Measurements from ENCODE around the gene SORCS2. TPM values are rescaled to one million over a fixed set of nuclear protein-coding genes. Genes with fewer than 3 reads are reported as not detected.
"Not testable (repeated sequence)": the region's sequence is repeated elsewhere in the genome, so short reads cannot be mapped to it uniquely, and the experiment has no call there.

The SORCS2 gene
- total RNA-seq, 1 donor from 2014 or later, result 5.2 TPM

- Mint-ChIP-seq H3K27me3 (ENCODE audit: insufficient read depth, low read depth) (peaks cover 7% of the 10 kb centered on the region), H3K4me3 (no peak overlapping the region)
- no peak overlapping the region for H3K27ac ChIP-seq
These were observed 407.9 kb downstream of the SORCS2 start for GRCh38 chr4:7600247-7600646.

DNA sequence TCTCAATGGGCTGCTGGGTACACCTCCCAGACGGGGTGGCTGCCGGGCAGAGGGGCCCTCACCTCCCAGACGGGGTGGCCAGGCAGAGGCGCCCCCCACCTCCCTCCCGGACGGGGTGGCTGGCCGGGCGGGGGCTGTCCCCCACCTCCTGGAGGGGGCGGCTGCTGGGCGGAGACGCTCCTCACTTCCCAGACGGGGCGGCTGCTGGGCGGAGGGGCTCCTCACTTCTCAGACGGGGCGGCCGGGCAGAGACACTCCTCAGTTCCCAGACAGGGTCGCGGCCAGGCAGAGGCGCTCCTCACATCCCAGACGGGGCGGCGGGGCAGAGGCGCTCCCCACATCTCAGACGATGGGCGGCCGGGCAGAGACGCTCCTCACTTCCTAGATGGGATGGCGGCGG is 409.8 kb downstream of the SORCS2 start:
- H2AFZ ChIP-seq (replicated peaks); H3K27ac Mint-ChIP-seq; H3K27ac ChIP-seq; H4K20me1 ChIP-seq (ENCODE audit: low read depth); H3K9ac ChIP-seq; H3K4me2 ChIP-seq; H3F3A ChIP-seq (ENCODE audit: low read depth); H3K27me3 ChIP-seq; H3K79me2 ChIP-seq (ENCODE audit: low read depth); H3K4me3 ChIP-seq; H3K36me3 Mint-ChIP-seq; H3K9me3 ChIP-seq (ENCODE audit: low read depth); H3K4me1 ChIP-seq; H3K27me3 Mint-ChIP-seq (ENCODE audit: insufficient read depth, low read depth); H3K36me3 ChIP-seq; DNase-seq (ENCODE audit: low spot score); H3K4me3 Mint-ChIP-seq: not testable (repeated sequence)
- H3K9me3 Mint-ChIP-seq, result peaks cover 27% of the 10 kb centered on the region
- H3K4me1 Mint-ChIP-seq, result peaks cover 15% of the 10 kb centered on the region

More at GRCh38 chr4:7600247-7600646, 407.9 kb downstream of the SORCS2 start:
- H3K36me3 ChIP-seq, result no peaks in the 10 kb centered on the region
- Mint-ChIP-seq H3K4me1 (peaks cover 33% of the 10 kb centered on the region), H3K36me3 (peaks cover 6% of the 10 kb centered on the region), H3K27ac (no peak overlapping the region), H3K9me3 (peaks cover 27% of the 10 kb centered on the region)
- peaks cover 22% of the 10 kb centered on the region for H3K4me1 ChIP-seq
- peaks cover 10% of the 10 kb centered on the region for H3F3A ChIP-seq (ENCODE audit: low read depth)
- H3K79me2 ChIP-seq (ENCODE audit: low read depth), result no peaks in the 10 kb centered on the region
- no peak for DNase-seq (ENCODE audit: low spot score)
- H3K9ac ChIP-seq, result no peak overlapping the region
- no peak overlapping the region for H2AFZ ChIP-seq (replicated peaks)
- H4K20me1 ChIP-seq (ENCODE audit: low read depth), result no peaks in the 10 kb centered on the region
- H3K4me2 ChIP-seq, result no peak overlapping the region
- TF ChIP-seq CTCF (IDR thresholded peaks at IDR 0.05) (no peak), EZH2 (IDR thresholded peaks at IDR 0.05) (no peak), EZH2phosphoT487 (IDR thresholded peaks at IDR 0.05) (no peak)
- no peaks in the 10 kb centered on the region for H3K9me3 ChIP-seq (ENCODE audit: low read depth)
- no peaks in the 10 kb centered on the region for H3K27me3 ChIP-seq
- H3K4me3 ChIP-seq, result no peak overlapping the region

- Histone ChIP-seq H3K36me3 (no peaks in the 10 kb centered on the region), H3K4me1 (no peaks in the 10 kb centered on the region), H2AFZ (replicated peaks) (no peak overlapping the region), H3F3A (ENCODE audit: low read depth) (no peaks in the 10 kb centered on the region), H3K4me2 (no peak overlapping the region), H3K27ac (no peak overlapping the region), H3K9ac (no peak overlapping the region), H3K4me3 (no peak overlapping the region), H3K79me2 (ENCODE audit: low read depth) (no peaks in the 10 kb centered on the region), H4K20me1 (ENCODE audit: low read depth) (no peaks in the 10 kb centered on the region), H3K27me3 (no peaks in the 10 kb centered on the region), H3K9me3 (ENCODE audit: low read depth) (no peaks in the 10 kb centered on the region)
- Mint-ChIP-seq H3K36me3 (peaks cover 6% of the 10 kb centered on the region), H3K27ac (no peak overlapping the region), H3K4me3 (no peak overlapping the region), H3K9me3 (peaks cover 21% of the 10 kb centered on the region), H3K27me3 (ENCODE audit: insufficient read depth, low read depth) (peaks cover 5% of the 10 kb centered on the region), H3K4me1 (peaks cover 22% of the 10 kb centered on the region)
- no peak for DNase-seq (ENCODE audit: low spot score)
- no peak for TF ChIP-seq EZH2phosphoT487 (IDR thresholded peaks at IDR 0.05)
- no peak for TF ChIP-seq EZH2 (IDR thresholded peaks at IDR 0.05)
- no peak for TF ChIP-seq CTCF (IDR thresholded peaks at IDR 0.05)
These were observed 415.0 kb downstream of the SORCS2 start for GRCh38 chr4:7607156-7607910.

DNA sequence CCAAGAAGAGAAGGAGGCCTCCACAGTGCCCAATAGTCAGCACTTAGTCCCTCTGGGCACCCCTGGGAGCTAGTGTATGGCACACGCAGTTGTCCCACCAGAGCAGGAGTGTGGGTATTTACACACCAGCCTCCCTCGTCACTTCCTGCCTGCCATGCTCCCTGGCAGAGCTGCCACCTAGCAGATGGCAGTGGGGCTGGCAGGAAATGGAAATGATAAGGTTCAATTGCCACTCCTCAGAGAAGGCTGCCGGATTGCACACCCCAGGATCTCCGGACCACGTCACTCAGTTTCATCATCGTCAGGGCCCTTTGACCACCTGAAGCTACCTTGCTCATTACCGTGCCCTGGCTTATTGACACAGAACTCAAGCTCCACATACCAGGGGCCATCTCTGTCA is 415.7 kb downstream of the SORCS2 start:
- Mint-ChIP-seq H3K9me3 (peaks cover 18% of the 10 kb centered on the region), H3K27me3 (ENCODE audit: insufficient read depth, low read depth) (peaks cover 5% of the 10 kb centered on the region), H3K4me3 (no peak overlapping the region), H3K36me3 (peaks cover 6% of the 10 kb centered on the region), H3K27ac (no peak overlapping the region), H3K4me1 (peaks cover 26% of the 10 kb centered on the region)
- TF ChIP-seq EZH2phosphoT487 (IDR thresholded peaks at IDR 0.05) (no peak), CTCF (IDR thresholded peaks at IDR 0.05) (no peak), EZH2 (IDR thresholded peaks at IDR 0.05) (no peak)
- Histone ChIP-seq H4K20me1 (ENCODE audit: low read depth) (no peaks in the 10 kb centered on the region), H3K4me3 (no peak overlapping the region), H3K79me2 (ENCODE audit: low read depth) (no peaks in the 10 kb centered on the region), H3K4me2 (no peak overlapping the region), H3F3A (ENCODE audit: low read depth) (no peaks in the 10 kb centered on the region), H3K4me1 (no peaks in the 10 kb centered on the region), H3K36me3 (no peaks in the 10 kb centered on the region), H3K9ac (no peak overlapping the region), H3K9me3 (ENCODE audit: low read depth) (no peaks in the 10 kb centered on the region), H3K27me3 (no peaks in the 10 kb centered on the region), H2AFZ (replicated peaks) (no peak overlapping the region), H3K27ac (no peak overlapping the region)
- no peak for DNase-seq (ENCODE audit: low spot score)

Measured in neural progenitor cell (in vitro differentiated cells).